Dermis blood vessel endothelial cell (primary cell): Measurements from ENCODE around the gene HMGA1. TPM values are rescaled to one million over a fixed set of nuclear protein-coding genes. Genes with fewer than 3 reads are reported as not detected.
"Not testable (repeated sequence)": the region's sequence is repeated elsewhere in the genome, so short reads cannot be mapped to it uniquely, and the experiment has no call there.

Experiments used
- DNase-seq: peaks from one replicate; pipeline ENCODE4 v3.0.0; 2010
- total RNA-seq: library from RNA; depleted of rRNA; stranded (reverse); fragments of >200 nt; gene quantifications from 2 replicates; pipeline ENCODE4 v1.2.3, GENCODE V29; 2014

The HMGA1 gene
- total RNA-seq, 1 donor from 2014 or later, result 46.5 TPM

DNA sequence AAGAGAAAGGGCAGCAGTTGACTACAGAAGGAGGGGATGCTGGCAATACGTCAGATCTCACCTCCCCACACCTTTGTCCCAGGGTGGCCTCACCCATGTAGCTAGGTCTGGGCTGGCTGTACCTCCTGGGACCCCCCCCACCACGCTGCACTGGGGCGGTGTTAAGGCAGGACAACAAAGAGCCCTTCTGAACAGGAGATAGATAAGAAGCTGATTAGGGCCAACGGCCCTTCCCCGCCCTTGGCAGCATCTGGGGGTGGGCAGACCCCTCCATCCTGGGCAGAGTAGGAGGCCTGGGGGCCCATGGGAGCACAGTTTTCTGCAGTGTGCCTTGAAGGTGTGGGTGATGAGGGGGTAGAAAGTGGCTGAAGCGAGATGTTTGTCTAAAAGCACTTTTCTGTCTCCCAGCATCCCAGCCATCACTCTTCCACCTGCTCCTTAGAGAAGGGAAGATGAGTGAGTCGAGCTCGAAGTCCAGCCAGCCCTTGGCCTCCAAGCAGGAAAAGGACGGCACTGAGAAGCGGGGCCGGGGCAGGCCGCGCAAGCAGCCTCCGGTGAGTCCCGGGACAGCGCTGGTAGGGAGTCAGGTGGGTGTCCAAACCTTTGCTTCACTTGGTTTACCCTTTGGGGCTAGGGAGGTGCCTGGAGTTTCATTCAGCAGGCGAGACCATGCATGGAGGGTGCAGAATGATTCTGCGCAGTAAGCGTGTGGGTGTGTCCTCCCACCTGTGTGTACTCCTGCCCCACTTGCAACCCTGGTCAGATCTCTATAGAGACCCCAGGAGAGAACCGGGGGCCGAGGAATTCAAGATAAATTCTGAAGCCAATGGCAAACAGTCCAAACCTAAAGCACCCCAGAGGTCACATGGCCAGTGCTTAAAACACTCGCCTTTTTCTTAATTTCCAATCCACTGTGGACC, 3.9 kb downstream of the HMGA1 start:
- no peak for DNase-seq

DNA sequence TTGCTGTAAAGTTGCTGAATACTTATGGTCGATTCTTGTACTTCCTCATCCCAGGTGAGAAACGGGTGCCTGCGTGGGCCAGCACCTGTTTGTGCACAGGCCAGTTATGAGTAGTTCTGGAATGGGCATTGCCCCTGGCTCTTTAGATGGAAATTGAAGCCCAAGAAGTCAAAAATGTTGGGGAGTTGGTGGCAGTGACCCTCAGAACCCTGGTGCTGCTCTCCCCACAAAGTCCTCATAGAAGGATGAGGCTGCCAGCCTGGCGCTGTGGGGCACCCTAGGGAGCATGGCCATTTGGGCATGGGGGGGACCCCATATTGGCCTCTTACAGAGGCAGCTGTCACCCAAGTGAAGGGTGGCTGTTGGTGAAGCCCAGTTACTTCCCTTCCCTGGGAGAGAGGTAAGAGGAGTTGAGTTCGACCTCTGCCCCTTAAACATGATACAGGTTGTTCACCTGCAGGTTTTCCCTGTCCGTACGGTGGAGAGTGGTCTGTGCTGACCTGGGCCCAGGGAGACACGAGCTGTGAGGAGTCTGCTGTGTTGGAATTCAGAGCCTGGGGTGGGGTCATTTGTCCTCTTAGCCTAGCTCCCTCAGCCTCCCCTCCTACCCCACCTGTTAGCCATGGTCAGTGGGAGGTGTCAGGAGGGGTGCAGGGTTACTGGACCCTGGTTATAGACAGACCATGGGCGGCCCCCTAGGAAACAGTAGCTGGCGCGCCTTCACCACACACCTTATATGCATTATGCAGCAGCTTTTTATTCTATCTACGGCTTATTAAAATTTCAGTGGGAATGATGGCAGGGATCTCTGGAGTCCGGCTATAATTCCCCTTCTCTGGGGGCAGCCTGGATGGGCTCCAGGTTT, 4.9 kb downstream of the HMGA1 start:
- no peak for DNase-seq

DNA sequence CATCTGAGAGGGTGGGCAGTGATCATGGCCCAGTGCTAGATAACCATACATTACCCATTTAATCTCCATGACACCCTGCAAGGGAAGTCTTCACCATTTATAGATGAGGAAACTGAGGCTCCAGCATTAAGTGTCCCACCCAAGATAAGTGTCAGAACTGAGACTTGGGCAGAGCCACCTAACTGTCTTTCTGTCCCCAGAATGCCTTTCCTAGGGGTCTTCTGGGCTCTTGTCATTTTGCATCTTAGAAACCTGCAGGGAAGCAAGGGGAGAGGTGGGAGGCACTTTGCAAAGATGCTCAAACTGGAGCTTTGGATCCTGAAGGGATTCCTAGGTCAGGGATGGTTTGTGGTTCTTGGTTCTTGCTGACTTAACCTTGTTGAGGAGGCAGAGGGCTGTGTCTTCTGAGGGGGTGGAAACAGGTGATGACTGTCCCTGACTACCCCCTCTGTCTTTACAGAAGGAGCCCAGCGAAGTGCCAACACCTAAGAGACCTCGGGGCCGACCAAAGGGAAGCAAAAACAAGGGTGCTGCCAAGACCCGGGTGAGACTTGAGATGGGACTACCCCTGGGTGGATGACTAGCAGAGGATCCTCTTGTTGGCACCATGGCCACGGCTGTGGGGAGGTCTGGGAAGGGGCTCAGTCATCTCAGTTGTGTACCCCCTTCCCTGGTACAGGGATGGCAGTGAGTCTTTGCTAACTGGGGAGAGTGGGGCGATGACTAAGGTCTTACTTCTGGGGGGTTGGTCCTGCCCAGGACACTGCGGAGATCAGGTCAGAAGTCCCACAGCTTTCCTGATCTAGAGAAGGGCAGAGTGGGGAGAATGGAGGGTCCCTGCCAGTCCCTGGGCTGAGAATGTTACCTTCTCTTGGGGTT, 5.8 kb downstream of the HMGA1 start:
- no peak for DNase-seq

DNA sequence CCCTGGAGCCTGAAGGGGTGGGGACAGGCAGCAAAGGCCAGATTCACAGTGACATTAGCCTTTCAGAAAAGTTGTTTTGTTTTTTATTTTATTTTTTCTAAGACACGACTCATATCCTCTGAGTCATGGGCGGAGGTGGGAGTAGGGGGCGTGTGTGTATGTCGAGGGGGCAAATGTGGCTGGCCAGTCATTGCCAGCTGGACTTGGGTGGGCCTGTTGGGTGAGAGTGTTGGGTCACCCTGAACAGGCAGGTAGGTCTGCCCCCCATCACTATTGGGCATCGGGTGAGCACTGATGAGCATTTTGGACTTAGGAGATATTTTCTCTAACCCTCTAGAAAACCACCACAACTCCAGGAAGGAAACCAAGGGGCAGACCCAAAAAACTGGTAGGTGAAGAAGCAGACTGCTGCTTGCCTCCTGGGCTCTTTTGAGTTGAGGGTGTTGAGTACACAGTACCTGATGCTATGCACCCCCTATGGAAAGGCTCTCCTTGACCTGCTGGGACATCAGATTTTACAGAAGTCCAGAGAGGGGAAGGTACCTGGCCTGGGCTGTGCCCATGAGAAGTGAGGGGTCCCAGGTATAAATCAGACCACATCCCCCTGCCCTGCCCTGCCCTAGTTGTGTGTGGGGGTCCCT, 6.6 kb downstream of the HMGA1 start:
- DNase-seq, result peak; percentile 76

DNA sequence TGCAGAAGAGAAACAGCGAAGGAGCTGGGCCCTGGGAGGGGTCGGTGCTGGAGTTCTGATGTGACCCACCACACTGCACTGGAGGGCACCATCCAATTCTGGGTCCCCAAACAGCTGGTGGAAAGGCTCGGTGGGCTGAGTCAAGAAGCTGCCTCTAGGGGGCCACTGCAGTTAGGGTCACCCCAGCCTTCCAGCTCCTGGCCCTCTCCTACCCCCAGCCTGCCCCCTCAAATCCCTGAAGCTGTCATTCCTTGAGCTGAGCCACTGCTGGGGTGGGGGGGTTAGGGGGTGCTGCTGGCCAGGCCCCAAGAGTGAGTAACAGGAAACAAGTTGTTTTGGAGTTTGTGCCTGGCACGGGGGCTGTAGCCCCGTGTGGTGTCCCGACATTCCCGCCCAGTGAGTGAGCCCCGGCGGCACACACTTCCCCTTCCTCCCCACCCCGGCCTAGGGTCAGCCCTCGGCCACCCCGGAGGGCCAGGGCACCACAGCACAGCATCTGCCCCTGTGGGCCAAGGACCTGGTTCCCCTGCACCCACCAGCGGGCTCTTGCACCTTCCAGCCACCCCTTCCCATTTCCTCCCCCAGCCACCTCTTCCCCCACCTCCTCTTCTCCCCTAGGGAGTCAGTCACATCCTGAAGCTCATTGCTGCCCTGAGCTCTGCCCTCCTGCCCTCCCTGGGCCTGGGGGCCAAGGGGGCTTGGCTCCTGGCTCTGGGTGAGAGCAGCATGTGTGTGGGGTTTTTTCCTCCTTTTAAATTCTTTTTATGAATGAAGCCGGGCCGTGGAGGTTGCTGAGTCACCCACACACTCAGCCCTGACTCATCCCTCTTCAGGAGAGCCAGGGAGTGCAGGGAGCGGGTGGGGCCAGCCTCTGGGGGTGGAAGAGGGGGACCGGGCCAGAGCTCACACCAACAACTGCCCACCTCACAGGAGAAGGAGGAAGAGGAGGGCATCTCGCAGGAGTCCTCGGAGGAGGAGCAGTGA, 7.5 kb downstream of the HMGA1 start:
- peak; percentile 94 for DNase-seq

DNA sequence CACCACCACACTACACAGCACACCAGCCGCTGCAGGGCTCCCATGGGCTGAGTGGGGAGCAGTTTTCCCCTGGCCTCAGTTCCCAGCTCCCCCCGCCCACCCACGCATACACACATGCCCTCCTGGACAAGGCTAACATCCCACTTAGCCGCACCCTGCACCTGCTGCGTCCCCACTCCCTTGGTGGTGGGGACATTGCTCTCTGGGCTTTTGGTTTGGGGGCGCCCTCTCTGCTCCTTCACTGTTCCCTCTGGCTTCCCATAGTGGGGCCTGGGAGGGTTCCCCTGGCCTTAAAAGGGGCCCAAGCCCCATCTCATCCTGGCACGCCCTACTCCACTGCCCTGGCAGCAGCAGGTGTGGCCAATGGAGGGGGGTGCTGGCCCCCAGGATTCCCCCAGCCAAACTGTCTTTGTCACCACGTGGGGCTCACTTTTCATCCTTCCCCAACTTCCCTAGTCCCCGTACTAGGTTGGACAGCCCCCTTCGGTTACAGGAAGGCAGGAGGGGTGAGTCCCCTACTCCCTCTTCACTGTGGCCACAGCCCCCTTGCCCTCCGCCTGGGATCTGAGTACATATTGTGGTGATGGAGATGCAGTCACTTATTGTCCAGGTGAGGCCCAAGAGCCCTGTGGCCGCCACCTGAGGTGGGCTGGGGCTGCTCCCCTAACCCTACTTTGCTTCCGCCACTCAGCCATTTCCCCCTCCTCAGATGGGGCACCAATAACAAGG, 8.5 kb downstream of the HMGA1 start:
- not testable (repeated sequence) for DNase-seq

DNA sequence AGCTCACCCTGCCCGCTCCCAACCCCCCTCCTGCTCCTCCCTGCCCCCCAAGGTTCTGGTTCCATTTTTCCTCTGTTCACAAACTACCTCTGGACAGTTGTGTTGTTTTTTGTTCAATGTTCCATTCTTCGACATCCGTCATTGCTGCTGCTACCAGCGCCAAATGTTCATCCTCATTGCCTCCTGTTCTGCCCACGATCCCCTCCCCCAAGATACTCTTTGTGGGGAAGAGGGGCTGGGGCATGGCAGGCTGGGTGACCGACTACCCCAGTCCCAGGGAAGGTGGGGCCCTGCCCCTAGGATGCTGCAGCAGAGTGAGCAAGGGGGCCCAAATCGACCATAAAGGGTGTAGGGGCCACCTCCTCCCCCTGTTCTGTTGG, 9.1 kb downstream of the HMGA1 start:
- not testable (repeated sequence) for DNase-seq

DNA sequence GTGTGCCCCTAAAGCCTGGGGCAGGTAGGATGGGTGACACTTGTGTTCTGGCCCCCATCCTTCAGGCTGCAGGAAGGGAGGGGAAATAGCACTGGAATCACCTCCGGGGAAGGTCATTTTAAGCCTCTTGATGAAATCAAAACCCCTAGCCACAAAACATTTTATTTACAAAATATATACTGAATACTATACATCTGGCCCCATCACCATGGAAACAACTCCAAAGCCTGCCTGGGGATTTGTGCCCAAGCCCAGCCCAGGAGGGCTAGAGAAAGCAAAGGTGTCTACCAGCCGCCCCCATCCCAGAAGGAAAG, 9.5 kb downstream of the HMGA1 start:
- no peak for DNase-seq

DNA sequence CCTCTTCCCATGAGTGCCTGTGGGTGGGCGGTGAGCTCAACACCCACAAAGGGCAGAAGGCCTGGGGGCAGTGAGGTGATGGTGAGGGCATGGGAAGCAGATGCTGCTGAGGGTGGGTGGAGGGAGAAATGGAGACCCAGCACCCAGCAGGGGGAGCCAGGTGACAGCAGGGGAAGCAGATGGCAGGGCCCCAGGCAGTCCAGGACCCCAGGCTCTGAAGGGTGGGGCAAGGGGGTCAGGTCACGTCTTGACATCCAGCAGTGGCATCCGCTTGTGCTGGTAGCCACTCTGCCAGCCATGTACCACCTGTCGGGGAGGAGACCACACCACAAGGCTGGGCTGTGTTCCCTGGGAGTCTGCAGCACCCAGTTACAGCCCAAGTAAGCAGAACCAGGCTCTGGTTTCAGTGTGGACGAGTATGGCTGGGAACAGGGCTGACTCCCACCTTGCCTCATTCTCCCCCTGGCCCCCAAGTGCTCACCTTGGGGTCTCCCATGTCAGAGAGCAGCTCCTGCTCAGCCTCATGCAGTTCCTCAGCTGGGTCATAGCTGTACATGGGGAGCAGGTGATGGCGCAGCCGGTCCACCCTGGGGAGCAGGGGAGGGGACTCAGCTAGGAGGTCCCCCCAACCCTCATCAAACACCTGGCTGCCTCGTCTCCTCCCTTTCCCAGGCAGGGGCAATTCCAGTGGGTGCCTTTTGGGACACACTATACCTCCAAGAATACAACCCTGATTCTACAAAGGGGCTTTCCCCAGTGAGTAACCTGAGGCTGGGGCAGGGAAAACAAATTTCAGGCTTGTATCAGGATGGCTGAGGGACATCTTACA, 10.1 kb downstream of the HMGA1 start:
- peak; percentile 61 for DNase-seq

DNA sequence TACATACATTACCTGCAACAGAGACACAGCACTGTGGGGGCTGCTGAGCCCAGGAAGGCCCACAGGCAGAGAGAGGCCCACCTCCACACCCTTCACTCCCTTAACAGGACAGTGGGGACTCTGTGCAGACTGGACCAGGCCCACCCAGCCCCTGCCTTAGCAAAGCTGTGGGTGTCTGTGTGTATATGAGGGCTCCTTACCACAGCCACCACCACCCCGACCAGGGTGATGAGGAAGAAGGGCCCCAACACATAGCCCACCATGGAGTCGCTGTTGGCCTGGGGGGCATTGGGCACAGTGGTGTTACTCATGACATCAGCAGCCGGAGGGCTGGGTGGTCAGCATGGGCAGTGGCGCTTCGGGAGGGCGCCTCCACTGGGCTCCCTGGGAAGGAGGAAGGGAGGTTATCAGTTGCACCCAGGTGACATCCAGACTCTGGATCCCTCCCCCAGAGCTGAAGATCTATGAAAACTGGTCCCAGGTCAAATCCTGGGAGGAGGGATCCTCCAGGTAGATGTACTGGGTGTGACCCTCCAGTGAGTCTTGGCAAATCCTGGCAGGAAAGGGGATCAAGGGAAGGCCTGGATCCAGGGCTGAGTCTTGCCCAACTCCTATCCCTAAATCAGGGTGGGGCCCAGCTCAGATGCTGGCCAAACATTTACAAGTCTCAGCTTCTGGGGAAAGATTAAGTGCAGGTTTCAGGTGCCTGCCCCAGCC, 11.0 kb downstream of the HMGA1 start:
- DNase-seq, result no peak

DNA sequence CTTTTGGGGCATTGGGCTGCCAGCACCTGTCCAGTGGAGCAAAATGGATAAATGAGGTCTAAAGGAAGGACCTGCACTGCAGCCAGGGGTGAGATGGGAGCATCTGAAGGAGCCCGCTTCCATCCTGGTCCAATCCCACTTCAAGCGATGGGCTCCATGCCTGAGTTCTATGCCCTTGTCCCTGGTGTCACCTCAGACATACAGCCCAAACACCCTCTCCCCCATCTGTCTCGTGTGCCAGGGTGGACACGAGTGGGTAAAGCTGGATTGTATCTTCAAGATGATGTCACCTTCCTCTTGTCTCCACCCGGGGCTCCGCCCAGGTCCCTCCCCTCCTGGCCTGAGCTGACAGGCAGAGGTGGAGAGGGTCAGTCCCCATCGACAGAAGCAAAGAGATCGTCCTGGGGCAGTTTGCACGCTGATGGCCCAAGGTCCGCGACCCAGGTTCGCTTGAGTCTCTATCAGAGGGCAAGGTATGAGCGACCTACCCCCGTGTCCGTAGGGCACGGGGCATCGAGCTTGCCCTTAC, 11.6 kb downstream of the HMGA1 start:
- DNase-seq, result peak; percentile 57

DNA sequence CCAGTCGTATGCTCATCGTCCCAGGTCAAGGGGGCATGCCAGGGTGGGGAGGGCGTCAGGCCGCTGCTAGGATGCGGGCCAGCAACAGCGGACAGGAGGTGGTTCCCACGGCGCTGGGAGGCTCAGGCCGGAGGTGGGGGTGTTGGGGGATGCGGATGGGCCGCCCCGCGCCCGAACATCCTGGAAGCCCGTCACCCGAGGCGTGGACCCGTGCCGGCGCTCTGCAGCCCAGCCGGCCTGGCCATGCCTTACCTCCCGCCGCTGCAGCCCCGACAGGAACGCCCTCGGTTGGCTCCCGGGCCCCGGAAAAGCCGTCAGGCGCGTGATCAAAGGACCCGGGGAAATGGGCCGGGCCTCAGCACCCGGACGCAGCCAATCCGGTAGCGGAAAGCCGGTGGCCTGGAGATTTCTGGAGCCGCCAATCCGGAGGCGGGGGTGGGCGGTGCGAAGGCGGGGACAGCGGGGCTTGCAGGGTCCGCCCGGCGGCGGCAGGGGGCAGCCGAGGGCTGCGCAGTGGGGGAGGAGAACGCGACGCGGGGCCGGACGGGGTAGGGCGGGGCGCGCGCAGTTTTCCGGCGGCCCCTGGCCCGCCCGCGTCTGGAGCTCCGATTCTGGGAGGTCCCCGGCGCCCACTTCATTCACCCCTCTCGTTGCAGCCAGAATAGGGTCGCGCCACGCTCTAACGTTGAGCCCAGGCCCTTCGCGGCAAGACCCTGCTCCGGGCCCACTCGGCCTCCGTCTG, 12.2 kb downstream of the HMGA1 start, which contains the start of gene SMIM29:
SMIM29 (minus strand) TSS at position 280 of the 742 bp plus-strand sequence. CDS start 1,215 bp downstream, outside the sequence.
- peak; percentile 94 for DNase-seq

DNA sequence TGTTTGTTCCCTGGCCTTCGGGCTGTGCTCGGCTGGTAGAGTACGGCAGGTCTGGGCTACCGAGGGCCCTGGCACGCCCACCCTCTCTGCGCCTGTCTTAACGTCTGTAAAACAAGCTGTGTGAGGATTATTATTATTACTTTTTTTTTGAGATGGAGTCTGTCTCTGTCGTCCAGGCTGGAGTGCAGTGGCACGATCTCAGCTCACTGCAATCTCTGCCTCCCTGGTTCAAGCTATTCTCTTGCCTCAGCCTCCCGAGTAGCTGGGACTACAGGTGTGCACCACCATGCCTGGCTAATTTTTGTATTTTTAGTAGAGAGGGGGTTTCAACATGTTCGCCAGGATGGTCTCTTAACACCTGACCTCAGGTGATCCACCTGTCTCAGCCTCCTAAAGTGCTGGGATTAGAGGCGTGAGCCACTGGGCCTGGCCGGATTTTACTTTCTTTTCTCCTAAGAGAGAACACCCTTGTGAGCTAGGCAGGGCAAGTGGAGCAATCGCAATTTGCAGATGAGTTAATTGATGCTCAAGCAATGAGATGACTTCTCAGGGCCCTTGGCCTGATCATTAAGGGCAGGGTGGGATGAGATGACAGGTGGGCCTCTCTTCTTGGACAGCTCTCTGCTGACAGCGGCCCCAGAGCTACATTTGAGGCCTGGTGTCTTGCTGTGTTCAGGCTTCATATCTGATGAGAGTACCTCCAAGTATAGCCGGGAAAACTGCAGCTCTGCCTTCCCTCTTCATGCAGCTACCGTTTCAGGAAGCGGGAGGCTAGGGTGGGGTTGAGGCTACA, 13.0 kb downstream of the HMGA1 start:
- DNase-seq, result no peak

DNA sequence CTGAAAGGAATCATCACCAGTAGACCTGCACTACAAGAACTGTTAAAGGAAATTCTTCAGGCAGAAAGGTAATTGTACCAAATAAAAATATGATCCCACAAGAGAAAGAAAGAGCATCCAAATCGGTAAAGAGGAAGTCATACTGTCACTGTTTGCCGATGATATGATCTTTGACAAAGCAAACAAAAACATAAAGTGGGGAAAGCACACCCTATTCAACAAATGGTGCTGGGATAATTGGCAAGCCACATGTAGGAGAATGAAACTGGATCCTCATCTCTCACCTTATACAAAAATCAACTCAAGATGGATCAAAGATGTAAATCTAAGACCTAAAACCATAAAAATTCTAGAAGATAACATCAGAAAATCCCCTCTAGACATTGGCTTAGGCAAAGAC, 15.7 kb downstream of the HMGA1 start:
- not testable (repeated sequence) for DNase-seq

DNA sequence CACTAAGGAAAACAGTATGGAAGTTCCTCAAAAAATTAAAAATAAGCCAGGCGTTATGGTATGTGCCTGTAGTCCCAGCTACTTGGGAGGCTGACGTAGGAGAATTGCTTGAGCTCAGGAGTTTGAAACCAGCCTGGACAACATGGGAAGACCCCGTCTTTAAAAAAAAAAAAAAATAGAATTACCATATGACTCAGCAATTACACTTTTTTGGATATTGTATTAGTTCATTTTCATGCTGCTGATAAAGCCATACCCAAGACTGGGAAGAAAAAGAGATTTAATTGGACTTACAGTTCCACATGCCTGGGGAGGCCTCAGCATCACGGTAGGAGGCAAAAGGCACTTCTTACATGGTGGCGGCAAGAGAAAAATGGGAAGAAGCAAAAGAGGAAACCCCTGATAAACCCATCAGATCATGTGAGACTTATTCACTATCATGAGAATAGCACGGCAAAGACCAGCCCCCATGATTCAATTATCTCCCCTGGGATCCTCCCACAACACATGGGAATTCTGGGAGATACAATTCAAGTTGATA, 22.9 kb downstream of the HMGA1 start:
- no peak for DNase-seq

DNA sequence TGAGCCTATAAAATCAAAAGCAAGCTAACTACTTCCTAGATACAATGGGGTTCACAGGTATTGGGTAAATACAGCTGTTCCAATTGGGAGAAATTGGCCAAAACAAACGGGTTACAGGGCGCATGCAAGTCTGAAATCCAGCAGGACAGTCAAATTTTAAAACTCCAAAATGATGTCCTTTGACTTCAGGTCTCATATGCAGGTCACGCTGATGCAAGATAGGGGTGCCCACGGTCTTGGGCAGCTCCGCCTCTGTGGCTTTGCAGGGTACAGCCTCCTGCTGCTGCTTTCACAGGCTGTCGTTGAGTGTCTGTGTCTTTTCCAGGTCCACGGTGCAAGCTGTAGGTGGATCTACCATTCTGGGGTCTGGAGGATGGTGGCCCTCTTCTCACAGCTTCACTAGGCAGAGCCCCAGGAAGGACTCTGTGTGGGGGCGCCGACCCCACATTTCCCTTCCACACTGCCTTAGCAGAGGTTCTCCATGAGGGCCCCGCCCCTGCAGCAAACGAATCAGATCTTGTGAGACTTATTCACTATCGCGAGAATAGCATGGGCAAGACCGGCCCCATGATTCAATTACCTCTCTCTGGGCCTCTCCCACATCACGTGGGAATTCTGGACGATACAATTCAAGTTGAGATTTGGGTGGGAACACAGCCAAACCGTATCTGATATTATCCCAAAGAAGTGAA, 24.0 kb downstream of the HMGA1 start:
- DNase-seq, result no peak
